GM18517 (cell line): ENCODE data around the gene AP1S2.
"Not testable (repeated sequence)": the region's sequence is repeated elsewhere in the genome, so short reads cannot be mapped to it uniquely, and the experiment has no call there.

ENCODE experiments used
- ATAC-seq: cut with Tn5 transposase; IDR thresholded peaks from one replicate; pipeline ENCODE4 v1.9.1; 2021; ENCODE audit warnings: mild to moderate bottlenecking, moderate library complexity; ENCODE audit not compliant: unreplicated experiment

Gene AP1S2

GRCh38 chrX:15855568-15856221 lies 1.1 kb upstream of the AP1S2 start:
- ATAC-seq, result no peak

- peak; percentile 20 for ATAC-seq
Measured at GRCh38 chrX:15854080-15854655, 445 bp downstream of the AP1S2 start.

- no peak for ATAC-seq
Measured at GRCh38 chrX:15853586-15854079, 980 bp downstream of the AP1S2 start.

GRCh38 chrX:15849555-15849954 lies 5.1 kb downstream of the AP1S2 start:
- ATAC-seq, result no peak

DNA sequence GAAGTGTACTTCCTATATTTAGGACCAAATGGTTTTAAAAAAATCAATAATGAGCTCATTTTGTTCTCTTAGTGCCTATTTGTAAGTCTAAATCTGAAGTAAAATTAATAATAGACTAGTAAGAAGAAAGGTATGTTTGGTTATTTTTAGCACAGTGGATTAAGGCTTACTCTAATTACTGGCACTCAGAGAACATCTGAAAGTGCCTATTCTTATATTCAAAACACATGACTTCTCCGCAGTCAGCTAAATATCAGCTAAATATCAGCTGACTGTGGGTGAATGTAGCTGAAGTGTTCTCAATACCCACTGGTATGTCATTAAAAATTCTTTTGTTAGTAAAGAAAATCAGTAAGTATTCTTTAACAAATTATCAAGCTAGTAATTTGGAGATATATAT lies 6.0 kb downstream of the AP1S2 start:
- ATAC-seq, result no peak

DNA sequence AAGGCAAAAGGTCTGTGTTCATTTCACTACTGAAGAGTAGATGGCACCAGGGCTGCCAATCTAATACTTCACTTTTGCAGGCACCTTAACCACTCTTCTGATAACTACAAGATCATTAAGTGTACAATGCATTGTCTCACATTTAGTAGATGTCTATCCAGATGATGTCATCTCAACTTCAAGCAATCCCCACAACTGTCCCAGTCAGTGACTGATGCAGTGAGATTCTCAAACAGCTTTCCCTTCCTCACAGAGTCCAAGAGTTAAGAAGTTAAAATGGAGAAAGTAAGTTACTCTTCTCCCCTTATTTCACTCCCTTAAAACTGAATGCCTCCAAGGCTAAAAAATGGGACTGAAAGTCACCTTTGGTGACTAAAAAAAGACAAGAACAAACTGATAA lies 10.7 kb downstream of the AP1S2 start:
- no peak for ATAC-seq

- ATAC-seq, result no peak
Measured at GRCh38 chrX:15841853-15842516, 12.6 kb downstream of the AP1S2 start.

DNA sequence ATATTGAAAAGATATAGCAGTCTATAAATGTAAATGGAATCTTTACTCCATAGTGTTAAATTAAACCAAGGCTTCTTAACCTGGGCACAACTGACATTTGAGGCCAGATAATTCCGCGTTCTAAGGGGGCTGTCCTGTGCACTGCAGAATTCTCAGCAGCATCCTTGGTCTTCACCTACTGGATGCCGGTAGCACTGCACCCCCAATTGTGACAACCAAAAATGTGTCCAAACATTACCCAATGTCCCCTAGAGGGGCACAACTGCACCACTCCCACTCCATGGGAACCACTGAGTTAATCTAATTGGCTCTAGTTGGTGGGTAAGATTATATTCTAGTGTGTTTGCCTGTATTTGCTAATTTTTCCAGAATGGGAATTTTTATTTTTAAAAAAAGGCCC lies 16.6 kb downstream of the AP1S2 start:
- peak; percentile 49 for ATAC-seq

DNA sequence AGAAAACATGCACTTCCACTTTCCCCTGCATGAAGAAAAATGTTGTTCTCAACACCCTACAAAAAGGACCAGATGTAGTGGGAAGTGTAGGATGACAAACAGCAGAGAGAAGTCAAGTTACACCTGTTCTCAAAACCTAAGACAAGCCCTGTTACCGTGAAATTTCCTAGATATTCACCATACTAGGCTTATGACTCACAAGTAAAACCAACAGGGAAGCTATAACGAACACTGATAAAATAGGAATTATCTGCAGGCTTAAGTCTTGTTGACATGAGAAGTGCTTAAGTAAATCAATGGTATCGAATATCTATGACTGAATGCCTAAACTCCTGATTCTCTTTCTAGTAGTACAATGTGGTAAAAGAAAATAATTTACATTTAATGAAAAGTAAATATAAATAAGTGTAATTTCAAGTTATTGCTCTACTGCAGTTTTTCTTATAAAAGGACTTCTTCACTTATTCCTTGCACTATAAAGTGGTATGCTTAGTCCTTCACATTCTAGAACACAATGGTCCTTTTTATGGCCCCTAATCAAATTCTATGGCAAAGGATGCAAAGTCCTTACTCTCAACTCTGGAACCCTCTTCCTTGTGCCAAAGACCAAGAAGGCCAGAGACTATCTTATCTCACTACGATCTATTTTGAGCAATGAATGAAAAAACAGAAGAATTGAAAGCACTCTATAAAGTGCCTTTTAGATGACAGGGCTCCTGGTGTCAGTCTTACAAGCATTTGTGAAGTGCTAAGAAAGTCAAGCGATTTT lies 19.6 kb downstream of the AP1S2 start:
- no peak for ATAC-seq

DNA sequence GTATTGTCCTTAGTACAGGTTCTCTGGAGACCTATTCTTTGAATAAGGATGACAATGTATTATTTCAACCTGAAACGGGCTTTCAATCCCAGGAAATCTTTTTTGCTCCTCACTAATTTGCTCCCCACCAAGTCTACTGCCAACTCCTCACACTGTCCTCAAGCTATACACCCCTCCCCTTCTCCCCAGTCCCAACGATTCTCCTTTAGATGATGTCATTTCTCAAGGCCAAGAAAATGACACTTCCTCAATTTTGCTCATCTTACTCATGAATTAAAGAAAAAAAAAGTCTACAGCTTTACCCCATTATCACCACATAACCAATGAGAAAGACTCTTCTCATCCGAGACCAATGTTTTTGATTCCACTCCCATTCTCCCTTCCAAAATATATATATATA lies 20.6 kb downstream of the AP1S2 start:
- no peak for ATAC-seq

DNA sequence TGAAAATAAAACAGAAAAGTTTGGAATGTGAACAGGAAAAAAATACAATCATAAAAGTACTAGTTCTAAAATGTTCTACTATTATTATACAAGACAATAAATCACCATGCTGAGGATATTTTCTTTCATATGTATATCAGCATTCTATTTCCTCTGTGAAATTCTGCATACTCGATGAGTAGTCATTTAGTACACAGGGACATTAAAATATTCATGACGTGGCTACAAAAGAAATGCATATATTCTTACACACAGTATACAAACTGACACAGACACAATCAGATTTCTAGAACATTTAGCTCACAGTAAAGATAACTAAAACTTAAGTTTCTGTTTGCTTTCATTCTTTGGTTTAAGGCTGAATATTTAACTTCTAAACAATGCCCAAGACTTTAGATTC lies 23.3 kb downstream of the AP1S2 start:
- ATAC-seq, result not testable (repeated sequence)

DNA sequence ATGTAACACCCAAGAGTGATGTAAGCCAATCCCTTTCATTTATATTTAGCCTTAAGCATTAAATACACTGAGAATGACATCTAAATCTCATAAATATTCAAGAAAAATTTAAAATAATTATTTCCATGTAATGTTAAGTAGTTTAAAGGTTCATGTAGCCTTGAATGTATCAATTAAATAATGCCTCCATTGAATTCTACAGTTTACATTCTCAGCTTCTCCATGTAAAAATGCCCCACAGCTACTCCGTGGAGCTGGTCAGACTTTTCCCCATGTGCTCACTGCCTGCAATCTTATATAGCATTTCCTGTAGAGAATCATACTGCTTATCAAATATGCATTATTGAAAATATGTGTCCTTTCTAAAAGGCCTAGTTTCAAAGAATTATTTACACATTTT lies 25.4 kb downstream of the AP1S2 start:
- no peak for ATAC-seq

DNA sequence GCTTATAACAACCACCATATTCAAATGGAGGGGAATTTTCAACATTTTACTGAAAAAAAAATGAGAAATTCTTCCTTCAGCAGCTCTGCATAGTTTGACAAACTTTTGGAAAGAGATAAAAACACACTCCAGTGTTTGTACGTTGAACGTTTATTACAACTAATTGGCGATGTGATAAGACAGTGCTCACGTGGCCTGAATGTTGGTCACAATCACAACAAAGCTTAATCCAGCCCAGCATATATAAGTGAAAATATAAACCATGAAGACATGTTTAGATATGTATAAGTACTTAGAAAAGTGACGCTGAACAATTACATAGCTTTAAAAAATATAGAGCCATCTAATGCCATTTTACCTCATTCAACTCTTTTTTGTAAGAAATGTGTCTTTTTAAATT lies 28.7 kb downstream of the AP1S2 start:
- no peak for ATAC-seq

DNA sequence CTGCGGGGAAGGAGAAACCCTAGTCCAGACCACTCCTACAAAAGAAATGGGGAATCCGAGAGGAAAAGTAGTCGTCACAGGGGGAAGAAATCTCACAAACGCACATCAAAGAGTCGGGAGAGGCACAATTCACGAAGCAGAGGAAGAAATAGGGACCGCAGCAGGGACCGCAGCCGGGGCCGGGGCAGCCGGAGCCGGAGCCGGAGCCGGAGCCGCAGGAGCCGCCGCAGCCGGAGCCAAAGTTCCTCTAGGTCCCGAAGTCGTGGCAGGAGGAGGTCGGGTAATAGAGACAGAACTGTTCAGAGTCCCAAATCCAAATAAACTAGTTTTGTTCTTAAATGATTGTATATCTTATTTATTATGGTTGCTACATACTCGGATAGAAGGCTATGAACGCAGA lies 31.7 kb downstream of the AP1S2 start:
- ATAC-seq, result no peak

DNA sequence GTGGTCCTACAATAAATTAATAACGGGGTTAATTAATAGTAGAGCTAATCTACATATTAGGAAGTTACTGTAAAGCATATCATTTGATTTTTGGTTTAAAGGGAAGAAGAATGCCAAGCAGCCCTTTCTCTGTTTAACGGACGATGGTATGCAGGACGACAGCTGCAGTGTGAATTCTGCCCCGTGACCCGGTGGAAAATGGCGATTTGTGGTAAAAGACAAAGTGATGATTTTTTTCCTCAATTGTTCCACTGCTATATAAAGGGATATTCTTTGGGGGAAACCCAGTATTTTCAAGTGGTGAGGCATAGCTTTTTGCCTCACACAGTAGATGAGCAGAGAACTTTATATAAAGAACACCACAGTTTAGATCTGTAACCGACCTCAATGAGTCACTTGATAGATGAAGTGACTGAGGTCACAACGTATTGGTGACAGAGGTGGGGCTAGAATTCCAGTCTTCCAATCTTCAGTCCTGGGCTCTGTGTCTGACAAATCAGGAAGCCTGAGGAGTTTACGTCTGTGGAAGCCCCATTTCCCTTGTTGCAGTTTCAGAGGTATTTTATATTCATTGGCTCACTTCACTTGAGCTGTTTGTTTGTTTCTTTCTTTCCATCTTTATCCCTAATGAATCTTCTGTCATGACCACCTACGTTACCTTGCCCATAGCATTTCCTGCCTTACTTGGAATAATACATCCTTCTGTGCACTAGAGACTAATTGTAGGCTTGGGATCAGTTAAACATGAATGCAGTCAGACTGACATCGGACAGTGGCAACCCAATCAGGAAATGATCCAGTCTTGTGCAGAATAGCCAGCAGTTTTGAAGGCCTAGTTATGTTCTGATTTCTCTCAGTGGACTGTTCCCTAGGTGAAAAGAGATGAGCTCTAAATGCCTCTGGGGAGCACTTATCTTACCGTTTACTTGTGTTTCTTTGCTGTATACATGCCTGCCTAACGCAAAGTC lies 34.2 kb downstream of the AP1S2 start:
- no peak for ATAC-seq

DNA sequence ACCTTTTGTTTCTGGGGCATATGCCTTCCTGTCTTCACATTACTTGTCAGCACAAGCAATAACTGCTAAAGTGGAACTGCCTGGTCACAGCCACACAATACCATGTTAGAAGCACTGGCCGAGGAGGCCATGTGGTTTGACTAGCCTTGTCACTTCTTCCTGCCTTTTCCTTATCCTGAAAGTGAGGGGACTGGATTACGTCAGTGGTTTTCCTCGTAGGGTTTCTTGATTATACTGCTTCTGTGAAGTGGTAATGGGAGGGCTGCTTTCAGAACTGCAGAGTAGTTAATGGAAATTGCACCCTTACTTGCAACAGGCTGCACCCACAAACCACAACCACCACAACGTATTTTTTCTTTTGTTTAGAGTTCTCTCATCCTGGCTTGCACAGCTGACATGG lies 37.7 kb downstream of the AP1S2 start:
- ATAC-seq, result no peak

- ATAC-seq, result no peak
Measured at GRCh38 chrX:15816438-15816809, 38.2 kb downstream of the AP1S2 start.

- peak; percentile 65 for ATAC-seq
Measured at GRCh38 chrX:15815779-15816437, 38.7 kb downstream of the AP1S2 start.

DNA sequence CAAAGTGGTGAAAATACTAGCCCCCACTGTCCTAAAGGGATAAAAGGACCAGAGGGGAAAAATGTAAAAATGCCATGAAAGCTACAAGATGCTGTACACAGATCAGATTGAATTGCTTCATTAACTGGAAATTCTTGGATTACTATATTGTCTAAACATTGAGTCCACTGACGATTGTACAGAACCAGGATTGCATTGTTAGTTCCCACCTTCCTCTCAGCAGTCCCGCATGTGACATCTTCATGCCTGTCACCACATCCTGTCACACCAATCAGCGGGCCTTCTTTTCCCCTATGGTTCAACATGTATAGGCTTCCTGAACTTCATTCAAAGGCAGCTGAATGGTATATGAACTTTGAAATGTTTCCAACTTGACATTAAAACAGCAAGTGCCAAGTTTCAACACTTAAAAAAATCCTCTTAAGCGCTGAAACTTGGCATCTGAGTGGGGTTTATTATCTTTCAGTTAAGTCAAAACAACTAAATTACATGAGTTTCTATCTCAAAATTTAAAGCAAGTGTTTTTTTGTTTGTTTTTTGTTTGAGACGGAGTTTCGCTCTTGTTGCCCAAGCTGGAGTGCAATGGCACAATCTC lies 39.7 kb downstream of the AP1S2 start:
- ATAC-seq, result no peak

- ATAC-seq, result no peak
Measured at GRCh38 chrX:15813416-15813815, 41.2 kb downstream of the AP1S2 start.
